Measurements from ENCODE around the gene LILRB1.
"Not testable (repeated sequence)": the region's sequence is repeated elsewhere in the genome, so short reads cannot be mapped to it uniquely, and the experiment has no call there.

LILRB1 gene
- 0 reads per million in 2 experiments for total RNA-seq

DNA sequence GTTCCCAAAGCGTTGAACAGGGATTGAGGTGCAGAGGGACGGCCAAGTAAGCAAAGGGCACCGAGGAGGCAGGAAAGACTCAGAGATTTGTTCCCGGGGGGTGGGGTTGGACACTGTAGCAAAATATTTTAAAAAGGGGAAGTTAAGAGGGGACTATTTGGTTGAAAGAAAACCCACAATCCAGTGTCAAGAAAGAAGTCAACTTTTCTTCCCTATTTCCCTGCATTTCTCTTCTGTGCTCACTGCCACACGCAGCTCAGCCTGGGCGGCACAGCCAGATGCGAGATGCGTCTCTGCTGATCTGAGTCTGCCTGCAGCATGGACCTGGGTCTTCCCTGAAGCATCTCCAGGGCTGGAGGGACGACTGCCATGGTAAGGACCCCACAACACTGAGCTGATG, at the start of gene LILRB1:
TSS of gene LILRB1 (plus strand) at position 223 of the 400 bp plus-strand sequence. CDS start 590 bp downstream, outside the sequence.
- DNase-seq (ENCODE audit: low read depth) = not testable (repeated sequence)

DNA sequence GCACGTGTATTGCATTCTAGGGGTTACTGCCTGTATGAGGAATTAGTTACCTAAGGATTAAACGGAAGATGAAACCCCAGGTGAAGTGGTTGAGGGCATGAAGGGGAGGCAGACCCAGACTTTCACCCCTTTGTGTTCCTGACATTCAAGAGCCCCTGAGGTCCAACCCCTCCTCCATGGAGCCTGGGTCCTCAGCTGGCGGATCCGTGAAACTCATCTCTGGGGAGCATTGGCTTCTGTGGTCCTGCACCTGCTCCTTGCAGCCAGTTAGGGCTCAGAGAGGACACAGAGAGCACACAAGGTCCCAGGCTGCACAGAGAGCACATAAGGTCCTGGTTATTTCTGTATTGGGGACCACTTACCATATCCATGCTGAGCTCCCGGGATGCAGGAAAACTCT, 43.9 kb upstream of the LILRB1 start:
- no peak for DNase-seq (ENCODE audit: low read depth)

DNA sequence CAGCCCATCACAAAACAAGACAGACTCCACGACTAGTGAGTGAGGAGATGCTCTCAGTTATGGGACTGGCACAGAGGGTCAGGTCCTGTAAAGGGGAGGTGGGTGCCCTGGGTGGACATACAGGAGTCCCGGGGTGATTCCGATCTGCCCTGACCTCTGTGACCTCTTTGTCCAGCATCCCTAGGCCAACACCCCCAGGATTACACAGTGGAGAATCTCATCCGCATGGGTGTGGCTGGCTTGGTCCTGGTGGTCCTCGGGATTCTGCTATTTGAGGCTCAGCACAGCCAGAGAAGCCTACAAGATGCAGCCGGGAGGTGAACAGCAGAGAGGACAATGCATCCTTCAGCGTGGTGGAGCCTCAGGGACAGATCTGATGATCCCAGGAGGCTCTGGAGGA, 43.3 kb upstream of the LILRB1 start:
- no peak for DNase-seq (ENCODE audit: low read depth)

DNA sequence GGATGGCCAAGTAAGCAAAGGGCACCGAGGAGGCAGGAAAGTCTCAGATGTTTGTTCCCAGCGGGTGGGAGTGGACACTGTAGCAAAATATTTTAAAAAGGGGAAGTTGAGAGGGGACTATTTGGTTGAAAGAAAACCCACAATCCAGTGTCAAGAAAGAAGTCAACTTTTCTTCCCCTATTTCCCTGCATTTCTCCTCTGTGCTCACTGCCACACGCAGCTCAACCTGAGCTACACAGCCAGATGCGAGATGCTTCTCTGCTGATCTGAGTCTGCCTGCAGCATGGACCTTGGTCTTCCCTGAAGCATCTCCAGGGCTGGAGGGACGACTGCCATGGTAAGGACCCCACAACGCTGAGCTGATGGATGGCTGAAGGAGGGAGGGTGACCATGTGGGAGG, 36.8 kb upstream of the LILRB1 start, which contains the start of gene LILRA1:
TSS of gene LILRA1 (plus strand) at position 188 of the 400 bp plus-strand sequence. CDS start 613 bp downstream, outside the sequence.
- not testable (repeated sequence) for DNase-seq (ENCODE audit: low read depth)

DNA sequence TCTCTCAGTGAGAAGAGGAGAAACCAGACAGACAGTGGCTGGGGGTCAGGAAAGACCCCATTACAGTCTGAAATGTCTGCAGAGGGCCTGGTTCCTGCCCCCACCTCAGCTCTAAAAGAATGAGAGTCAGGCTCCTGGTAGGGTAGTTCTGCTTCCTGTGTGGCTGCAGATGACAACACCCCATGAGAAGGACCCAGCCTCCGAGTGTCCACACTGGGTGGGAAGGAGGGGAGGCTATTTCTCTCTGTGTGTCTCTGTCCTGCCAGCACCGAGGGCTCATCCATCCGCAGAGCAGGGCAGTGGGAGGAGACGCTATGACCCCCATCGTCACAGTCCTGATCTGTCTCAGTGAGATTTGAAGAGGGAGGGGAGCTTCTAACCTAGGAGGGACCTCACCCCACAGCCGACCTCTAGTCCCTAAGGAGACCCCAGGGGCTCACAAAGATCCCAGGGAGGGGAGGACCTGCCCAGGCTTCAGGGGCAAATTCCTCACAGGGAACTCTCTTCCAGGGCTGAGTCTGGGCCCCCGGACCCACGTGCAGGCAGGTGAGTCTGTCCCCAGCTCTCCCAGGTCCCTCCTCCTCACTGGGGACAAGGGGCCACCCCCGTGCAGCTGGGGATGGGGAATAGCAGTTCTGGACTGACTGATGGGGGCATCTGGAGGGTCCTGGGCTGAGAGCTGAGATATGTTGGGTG, 36.2 kb upstream of the LILRB1 start:
- DNase-seq (ENCODE audit: low read depth) = not testable (repeated sequence)

DNA sequence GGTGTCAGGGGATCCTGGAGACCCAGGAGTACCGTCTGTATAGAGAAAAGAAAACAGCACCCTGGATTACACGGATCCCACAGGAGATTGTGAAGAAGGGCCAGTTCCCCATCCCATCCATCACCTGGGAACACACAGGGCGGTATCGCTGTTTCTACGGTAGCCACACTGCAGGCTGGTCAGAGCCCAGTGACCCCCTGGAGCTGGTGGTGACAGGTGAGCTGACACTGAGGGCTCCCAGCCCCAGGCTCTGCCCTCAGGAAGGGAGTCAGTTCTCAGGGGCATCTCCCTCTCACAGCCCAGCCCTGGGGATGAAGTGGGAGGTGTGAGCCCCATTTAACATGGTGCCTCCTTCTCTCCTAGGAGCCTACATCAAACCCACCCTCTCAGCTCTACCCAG, 35.5 kb upstream of the LILRB1 start:
- DNase-seq (ENCODE audit: low read depth) = no peak

DNA sequence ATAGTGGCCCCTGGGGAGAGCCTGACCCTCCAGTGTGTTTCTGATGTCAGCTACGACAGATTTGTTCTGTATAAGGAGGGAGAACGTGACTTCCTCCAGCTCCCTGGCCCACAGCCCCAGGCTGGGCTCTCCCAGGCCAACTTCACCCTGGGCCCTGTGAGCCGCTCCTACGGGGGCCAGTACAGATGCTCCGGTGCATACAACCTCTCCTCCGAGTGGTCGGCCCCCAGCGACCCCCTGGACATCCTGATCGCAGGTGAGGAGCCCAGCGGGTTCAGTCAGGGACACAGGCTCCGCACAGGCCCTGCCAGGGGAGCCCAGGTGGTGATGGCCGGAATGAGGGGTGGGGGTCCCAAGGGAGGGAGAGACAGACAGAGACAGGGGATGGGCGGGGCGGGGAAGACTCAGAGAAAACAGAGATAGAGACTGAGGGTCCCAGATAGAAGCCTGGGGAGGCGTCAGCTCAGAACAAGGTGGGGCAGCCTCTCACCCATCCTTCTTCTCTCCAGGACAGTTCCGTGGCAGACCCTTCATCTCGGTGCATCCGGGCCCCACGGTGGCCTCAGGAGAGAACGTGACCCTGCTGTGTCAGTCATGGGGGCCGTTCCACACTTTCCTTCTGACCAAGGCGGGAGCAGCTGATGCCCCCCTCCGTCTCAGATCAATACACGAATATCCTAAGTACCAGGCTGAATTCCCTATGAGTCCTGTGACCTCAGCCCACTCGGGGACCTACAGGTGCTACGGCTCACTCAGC, 34.4 kb upstream of the LILRB1 start:
- not testable (repeated sequence) for DNase-seq (ENCODE audit: low read depth)

DNA sequence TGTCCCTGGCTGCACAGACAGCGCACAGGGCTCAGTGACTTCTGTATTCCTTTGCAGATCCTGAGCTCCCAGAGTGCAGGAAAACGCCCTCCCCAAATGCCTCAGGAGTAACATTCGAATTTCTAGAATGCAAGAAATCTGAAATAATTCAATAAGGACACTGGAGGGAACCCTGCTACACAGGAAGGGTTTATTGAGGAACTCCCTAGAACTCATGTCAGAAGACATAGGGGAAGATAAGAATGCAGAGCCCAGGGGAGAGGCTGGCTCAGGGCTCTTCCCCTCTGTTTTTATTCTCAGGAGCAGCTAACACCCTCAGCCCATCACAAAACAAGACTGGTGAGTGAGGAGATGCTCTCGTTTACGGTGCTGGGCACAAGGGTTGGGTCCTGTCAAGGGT, 30.1 kb upstream of the LILRB1 start:
- no peak for DNase-seq (ENCODE audit: low read depth)

DNA sequence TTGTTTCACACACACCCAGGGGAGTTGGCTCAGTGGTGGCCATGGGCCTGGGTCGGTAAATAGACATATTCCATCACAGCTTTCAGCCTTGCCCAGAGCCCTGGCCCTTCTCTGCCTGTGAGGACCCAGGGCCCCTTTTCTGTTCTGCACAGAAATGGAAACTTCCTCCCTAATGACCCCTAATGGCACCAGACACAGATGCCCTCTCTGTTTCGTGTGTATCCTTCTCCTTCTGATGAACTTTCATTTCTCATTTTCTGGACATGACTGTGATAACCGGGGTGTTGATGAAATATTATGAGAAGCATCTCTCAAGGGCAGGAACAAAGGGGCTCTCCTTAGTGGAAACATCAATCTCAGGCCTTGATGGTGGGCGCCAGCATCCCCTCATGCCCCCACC, 24.1 kb upstream of the LILRB1 start:
- no peak for DNase-seq (ENCODE audit: low read depth)

DNA sequence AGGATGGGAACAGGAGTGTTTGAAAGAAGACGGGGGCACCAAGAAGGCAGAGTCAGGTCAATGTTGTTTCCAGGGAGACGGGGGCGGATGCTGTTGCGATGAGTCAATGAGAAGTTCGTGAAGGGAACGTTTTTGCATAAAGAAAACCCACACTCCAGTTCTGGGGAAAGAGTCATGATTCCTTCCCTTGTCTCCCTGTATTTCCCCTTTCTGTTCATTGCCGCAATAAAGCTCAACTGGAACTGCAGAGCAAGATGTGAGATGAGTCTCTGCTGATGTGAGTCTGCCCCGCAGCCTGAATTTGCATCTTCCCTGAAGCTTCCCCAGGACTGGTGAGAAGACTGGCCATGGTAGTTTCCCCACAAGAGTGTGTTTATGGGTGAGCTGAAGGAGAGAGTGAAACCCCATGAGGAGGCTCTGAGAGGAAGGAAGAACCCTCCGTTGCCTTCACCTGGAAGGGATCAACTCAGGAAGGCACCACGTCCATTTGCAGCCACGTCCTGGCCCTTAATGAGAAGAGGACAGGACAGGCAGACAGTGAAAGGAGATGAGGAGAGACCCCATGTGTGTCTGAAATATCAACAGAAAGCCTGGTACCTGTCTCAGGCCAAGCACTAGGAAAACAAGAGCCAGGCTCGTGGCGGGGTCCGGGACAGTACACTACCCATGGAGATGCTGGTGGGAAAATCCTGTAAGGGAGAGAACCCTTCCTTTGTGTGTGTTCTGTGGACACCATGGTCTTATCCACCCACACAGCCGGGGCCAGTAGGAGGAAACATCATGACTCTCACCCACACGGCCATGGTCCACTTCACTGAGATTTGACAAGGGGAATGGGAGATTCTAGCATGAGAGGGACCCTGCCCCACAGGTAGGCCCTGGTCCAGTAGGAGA, 23.1 kb upstream of the LILRB1 start:
- DNase-seq (ENCODE audit: low read depth) = no peak

DNA sequence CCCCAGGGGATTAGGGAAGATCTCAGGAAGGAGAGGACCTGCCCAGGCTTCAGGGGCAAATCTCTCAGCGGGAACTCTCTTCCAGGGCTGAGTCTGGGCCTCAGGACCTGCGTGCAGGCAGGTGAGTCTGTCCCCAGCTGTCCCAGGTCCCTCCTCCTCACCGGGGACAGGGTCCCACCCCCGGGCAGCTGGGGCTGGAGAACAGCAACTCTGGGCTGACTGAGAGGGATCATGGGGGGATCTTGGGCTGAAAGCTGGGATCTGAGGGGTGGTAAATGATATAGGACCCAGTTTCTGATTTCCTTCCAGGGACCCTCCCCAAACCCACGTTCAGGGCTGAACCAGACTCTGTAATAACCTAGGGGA, 22.5 kb upstream of the LILRB1 start:
- DNase-seq (ENCODE audit: low read depth) = no peak

DNA sequence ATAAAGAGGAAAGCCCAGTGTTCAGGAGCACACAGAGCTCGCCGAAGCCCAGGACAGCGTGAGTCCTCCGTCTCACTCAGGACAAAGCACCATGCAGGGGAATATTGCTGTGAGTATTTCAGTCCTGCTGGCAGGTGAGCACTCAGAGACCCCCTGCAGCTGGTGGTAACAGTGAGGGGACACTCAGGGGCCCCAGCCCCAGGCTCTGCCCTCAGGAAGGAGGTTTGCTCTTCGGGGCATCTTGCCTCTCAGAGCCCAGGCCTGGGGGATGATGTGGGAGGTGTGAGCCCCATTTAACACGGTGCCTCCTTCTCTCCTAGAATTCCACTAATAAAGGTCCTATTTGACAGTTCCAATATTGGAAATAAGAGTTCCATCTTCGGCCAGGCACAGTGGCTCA, 22.1 kb upstream of the LILRB1 start:
- no peak for DNase-seq (ENCODE audit: low read depth)

DNA sequence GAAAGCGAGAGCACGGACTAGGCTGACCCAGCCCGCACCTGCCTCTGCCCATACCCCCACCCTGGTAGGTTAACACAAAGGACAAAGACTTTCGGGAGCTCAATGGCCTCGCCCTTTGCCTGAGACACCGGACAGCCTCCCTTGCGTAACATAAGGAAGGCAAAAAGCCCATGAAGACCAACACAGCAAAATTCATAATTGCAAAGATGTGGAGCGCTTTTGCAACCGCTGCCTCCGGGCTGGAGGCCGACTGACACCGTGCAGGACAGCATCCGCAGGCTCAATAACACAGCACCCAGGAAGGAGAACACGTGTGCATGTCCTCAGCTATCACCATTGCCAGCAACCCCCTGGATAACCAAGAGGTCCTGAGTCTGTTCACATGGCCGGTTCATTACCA, 21.5 kb upstream of the LILRB1 start:
- DNase-seq (ENCODE audit: low read depth) = no peak

DNA sequence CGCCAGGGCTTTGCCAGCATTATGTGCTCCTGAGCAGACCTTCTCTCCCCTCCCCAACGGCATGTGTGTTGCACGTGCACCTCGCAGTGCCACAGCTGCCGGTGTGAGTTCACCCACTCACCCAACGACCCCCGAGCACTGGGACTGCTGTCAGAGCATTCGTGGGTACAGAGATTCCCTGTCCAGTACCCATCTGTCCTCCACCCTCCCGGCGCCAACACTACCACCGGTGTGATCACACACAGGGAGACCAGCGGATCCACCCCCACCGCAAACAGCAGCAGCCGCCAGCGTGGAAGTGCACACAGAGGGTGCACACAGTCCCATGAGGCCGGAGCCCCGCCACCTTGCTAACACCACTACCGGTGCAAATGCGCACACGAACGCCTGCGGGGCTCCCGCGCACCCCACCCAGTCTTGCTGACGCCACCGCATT, 20.9 kb upstream of the LILRB1 start:
- DNase-seq (ENCODE audit: low read depth) = no peak

DNA sequence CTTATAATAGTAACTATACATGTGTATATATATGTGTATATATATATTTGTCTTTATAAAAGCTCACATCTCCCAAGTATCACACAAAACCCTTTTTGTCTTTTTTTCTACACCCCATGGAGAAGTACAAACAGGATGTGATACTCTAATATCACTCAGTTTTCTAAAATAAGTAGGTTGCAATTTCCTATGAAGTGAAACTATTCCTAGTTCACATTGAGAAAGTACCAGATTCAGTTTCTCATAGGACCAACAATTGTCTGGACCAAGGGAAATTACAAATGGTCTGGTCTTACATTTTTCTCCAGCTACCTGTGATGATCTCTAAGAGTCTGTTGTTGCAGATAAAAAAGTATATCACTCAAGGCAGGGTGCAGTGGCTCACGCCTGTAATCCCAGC, 17.9 kb upstream of the LILRB1 start:
- no peak for DNase-seq (ENCODE audit: low read depth)

DNA sequence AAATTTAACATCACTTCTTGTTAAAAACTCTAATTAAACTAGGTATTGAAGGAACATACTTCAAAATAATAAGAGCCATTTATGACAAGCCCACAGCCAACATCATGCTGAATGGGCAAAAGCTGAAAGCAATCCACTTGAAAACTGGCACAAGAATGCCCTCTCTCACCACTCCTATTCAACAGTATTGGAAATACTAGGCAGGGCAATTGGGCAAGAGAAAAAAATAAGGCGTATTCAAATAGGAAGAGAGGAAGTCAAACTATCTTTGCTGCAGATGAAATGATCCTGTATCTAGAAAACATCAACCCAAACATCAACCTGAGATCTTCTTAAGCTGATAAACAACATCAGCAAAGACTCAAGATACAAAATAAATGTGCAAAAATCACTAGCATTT, 15.6 kb upstream of the LILRB1 start:
- DNase-seq (ENCODE audit: low read depth) = no peak

DNA sequence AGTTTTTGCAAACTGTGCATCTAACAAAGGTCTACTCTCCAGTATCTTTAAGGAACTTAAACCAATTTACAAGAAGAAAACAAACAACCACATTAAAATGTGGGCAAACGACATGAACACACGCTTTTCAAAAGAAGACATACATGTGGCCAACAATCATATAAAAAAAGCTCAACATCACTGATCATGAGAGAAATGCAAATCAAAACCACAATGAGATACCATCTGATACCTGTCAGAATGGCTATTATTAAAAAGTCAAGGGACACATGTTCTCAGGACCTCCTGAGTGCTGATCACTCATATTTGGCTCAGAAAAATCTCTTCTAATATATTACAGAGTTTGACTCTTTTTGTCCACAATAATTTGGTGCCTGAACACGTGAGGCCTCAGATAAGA, 14.2 kb upstream of the LILRB1 start:
- no peak for DNase-seq (ENCODE audit: low read depth)

DNA sequence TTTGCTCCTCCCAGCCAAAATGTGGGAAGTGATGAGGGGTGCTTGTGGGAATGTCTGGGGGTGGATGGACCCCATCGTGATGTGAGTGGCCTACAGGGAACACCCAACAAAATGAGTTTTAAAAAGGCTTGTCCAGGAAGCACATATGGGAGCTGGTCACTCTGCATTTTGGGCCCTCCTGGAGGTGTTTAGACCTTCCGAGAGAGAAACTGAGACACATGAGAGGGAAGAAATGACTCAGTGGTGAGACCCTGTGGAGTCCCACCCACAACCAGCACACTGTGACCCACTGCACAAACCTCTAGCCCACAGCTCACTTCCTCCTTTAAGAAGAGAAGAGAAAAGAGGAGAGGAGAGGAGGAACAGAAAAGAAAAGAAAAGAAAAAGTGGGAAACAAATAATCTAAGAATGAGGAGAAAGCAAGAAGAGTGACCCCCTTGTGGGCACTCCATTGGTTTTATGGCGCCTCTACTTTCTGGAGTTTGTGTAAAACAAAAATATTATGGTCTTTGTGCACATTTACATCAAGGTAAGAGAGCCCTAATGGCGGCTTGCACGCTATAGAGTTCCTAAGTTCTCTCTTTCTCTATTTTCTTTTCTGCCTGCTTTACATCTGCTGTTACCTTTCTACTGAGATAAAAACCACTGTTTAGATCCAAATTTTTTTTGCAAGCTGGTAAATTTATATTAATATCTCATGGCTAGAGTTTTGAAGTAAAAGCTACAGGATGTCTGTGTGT, 13.3 kb upstream of the LILRB1 start:
- no peak for DNase-seq (ENCODE audit: low read depth)

DNA sequence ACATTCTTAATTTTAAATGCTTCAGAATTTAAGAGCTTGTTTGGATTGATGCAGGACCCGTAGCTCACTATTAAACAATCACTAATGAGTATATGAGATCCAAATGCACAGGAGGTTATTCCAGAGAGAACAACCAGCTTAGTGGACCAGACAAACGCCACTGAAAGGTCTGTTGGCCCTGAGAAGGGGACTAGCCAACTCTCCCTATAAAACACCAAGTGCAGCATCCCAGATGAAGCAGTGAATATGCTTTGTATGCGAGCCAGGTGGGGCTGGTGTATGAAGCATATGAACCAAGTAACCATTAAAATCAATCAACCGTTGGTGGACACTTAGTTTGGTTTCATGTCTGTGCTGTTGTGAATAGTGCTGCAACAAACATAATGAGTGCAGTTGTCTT, 9.8 kb upstream of the LILRB1 start:
- no peak for DNase-seq (ENCODE audit: low read depth)

DNA sequence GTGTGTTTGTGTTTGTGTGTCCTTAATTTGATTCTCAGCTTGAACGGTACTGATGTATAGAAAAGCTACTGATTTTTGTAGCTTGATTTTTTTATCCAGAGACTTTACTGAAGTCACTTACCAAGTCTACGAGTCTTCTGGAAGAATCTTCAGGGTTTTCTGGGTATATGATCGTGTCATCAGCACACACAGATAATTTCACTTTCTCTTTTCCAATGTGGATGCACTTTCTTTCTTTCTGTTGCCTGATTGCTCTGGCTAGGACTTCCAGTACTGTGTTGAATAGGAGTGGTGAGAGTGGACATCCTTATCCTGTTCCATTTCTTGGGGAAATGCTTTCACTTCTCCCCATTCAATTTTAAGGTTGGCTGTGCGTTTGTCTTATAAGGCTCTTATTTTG, 7.9 kb upstream of the LILRB1 start:
- no peak for DNase-seq (ENCODE audit: low read depth)

DNA sequence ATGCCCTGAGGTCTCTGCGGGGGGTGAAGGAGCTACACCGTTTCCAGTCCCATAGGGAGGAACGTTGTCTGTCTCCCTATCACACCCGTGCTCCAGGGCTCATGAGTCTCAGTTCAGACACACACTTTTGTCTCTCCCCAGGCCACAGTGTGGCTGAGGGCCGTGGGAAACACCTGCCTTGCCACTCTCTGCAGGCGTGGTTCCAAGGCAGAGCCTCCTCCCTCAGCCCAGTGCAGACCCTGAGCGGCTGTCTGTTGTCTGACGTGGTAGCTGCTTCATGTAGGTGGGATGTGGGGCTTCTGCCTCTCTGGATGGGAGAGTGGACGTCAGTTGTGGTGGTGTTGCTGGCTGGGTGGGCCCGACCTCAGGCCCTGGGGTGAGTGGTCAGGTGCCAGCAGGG, 6.0 kb upstream of the LILRB1 start:
- not testable (repeated sequence) for DNase-seq (ENCODE audit: low read depth)

Measured in T follicular helper cell (primary cell).